A549 treated with Mapracorat at 1 μM for 4 hours (cell line): ENCODE data around the gene ABCB1. TPM values are rescaled to one million over a fixed set of nuclear protein-coding genes. Genes with fewer than 3 reads are reported as not detected.

Experiments
- total RNA-seq: library from RNA; stranded (reverse); fragments of 200-300 nt; extraction: Qiagen RNA extraction; gene quantifications from 5 replicates; pipeline ENCODE4 v1.2.3, GENCODE V29; 2022

ABCB1 gene
- 0.20 to 0.51 TPM in 2 of 5 replicates, not detected in the others for total RNA-seq

GRCh38 chr7:87600130-87601124 lies at the start of gene ABCB1:
Gene ABCB1 (minus strand): TSS chr7:87600884. CDS start chr7:87600184, 700 bp downstream.

GRCh38 chr7:87475359-87476178 lies 125.1 kb downstream of the ABCB1 start, which contains the start of gene ABCB4:
Gene ABCB4 (minus strand): TSS chr7:87475680. CDS start chr7:87475465, 215 bp downstream.

Other genes starting within 250 kb of the ABCB1 start
- gene ABCB4, start 125.2 kb downstream of the ABCB1 start, total RNA-seq = 0.06 TPM in 1 of 5 replicates, not detected in the others
- gene RUNDC3B, start 27.5 kb upstream of the ABCB1 start, total RNA-seq = not detected in 5 replicates